Left ventricle myocardium inferior (tissue), 1 donor: Measurements from ENCODE around the gene ACOT13. TPM values are rescaled to one million over a fixed set of nuclear protein-coding genes. Genes with fewer than 3 reads are reported as not detected.
"Not testable (repeated sequence)": the region's sequence is repeated elsewhere in the genome, so short reads cannot be mapped to it uniquely, and the experiment has no call there.

Experiments
- DNase-seq: peaks from one replicate; pipeline ENCODE4 v3.0.0-alpha.2; 2020
- H3K27ac ChIP-seq: fragments of 200-600 bp; replicated peaks from 2 replicates; pipeline ENCODE4 v1.8.0; 2021
- H3K27me3 ChIP-seq: fragments of 200-600 bp; 2 replicates; pipeline ENCODE4 v1.8.0; 2021; ENCODE audit warnings: low read depth
- H3K36me3 ChIP-seq: fragments of 200-600 bp; 2 replicates; pipeline ENCODE4 v1.8.0; 2021
- H3K4me1 ChIP-seq: fragments of 200-600 bp; 2 replicates; pipeline ENCODE4 v1.8.0; 2021
- H3K4me3 ChIP-seq: fragments of 200-600 bp; 2 replicates; pipeline ENCODE4 v1.8.0; 2021; ENCODE audit warnings: mild to moderate bottlenecking, moderate library complexity
- H3K9me3 ChIP-seq: fragments of 200-600 bp; replicated peaks from 2 replicates; pipeline ENCODE4 v1.8.0; 2021
- CTCF ChIP-seq: fragments of 200-600 bp; IDR thresholded peaks from 2 replicates; pipeline ENCODE4 v1.8.0; 2021; ENCODE audit warnings: antibody characterized with exemption, mild to moderate bottlenecking, borderline replicate concordance
- intact Hi-C: fragments of 100-400 bp; cut with micrococcal nuclease; formaldehyde crosslinking; loops from one replicate; pipeline ENCODE4 v1.11.0; 2022
- total RNA-seq: library from RNA; stranded (reverse); fragmentation: NEBNext Ultra II Directional; extraction: Animal tissue kit (Norgen Biotek cat#: 25700); gene quantifications from one replicate; pipeline ENCODE4 v1.2.1, GENCODE V29; 2021
- donor health status: DM: no; HTN: yes; CAD: no; lungs with severe emphysema.

ACOT13 gene
- total RNA-seq, 1 donor from 2014 or later = 59.2 TPM

- peaks cover 10% of the 10 kb centered on the region for H3K27me3 ChIP-seq
- DNase-seq = no peak
- no peaks in the 10 kb centered on the region for H3K9me3 ChIP-seq
- H3K4me1 ChIP-seq = no peaks in the 10 kb centered on the region
- no peak for TF ChIP-seq CTCF
- H3K27ac ChIP-seq = peak overlapping the region; percentile 2
- intact Hi-C loops = no loop called here
- no peaks in the 10 kb centered on the region for H3K36me3 ChIP-seq
- H3K4me3 ChIP-seq = no peak overlapping the region
Observed at GRCh38 chr6:24743944-24744335, 77.1 kb downstream of the ACOT13 start.

- no peak overlapping the region for H3K27ac ChIP-seq
- H3K4me1 ChIP-seq = no peaks in the 10 kb centered on the region
- DNase-seq = no peak
- no peaks in the 10 kb centered on the region for H3K9me3 ChIP-seq
- H3K36me3 ChIP-seq = no peaks in the 10 kb centered on the region
- intact Hi-C loops = no loop called here
- TF ChIP-seq CTCF = no peak
- H3K4me3 ChIP-seq = no peak overlapping the region
- H3K27me3 ChIP-seq = peaks cover 10% of the 10 kb centered on the region
Observed at GRCh38 chr6:24744911-24745310, 78.0 kb downstream of the ACOT13 start.

DNA sequence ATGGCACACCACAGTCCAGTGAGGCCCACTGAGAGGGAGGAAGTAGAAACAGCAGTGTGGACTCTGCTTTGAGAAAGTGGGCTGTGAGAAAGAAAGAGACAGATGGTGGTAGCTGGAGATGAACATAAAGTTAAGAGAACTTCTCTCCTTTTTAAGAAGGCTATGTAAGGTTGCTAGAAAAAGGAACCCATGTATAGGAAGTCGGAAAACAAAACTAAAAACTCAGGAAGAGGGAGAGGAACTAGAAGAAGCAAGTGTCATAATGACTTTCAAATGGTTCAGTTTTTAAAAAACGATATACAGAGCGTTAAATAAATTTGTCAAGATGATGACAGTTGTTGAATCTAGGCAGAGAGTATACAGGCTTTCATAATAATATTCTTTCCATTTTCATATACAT, 82.4 kb downstream of the ACOT13 start:
- Histone ChIP-seq H3K27ac (peak overlapping the region; percentile 41), H3K4me1 (no peaks in the 10 kb centered on the region), H3K27me3 (peaks cover 10% of the 10 kb centered on the region), H3K36me3 (no peaks in the 10 kb centered on the region), H3K9me3 (no peaks in the 10 kb centered on the region), H3K4me3 (no peak overlapping the region)
- intact Hi-C loops = no loop called here
- TF ChIP-seq CTCF = no peak
- DNase-seq = no peak

DNA sequence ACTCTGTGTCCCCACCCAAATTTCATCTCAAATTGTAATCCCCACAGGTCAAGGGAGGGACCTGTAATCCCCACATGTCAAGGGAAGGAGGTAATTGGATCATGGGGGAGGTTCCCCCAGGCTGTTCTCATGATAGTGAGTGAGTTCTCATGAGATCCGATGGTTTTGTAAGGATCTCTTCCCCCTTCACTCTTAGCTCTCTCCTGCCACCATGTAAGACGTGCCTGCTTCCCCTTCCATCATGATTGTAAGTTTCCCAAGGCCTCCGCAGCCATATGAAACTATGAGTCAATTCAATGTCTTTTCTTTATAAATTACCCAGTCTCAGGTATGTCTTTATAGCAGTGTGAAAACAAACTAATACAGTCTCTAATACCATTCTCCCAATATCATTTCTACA, 84.0 kb downstream of the ACOT13 start:
- H3K36me3 ChIP-seq, DNase-seq, H3K27ac ChIP-seq, H3K9me3 ChIP-seq, H3K4me3 ChIP-seq, intact Hi-C loops, H3K27me3 ChIP-seq, H3K4me1 ChIP-seq: not testable (repeated sequence)

DNA sequence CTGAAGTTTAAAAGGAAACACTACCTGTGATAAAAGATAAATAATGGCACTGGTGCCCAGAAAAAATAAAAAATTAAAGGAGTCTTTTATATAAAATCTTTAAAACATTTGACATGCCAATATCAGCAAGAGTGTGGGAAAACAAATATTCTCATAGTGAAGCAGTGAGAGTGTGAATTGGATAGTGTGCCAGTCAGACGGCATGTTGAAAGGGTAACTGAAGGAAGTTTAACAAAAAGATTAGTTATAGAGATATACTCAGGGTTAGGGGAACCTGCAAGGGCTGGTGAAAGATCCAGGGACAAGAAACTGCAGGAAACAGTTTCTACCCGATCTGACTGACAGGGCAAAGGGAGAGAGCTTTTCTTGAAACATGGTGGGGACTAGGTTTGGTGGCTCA, 85.6 kb downstream of the ACOT13 start:
- Histone ChIP-seq H3K4me3 (no peak overlapping the region), H3K27me3 (peaks cover 8% of the 10 kb centered on the region), H3K4me1 (no peaks in the 10 kb centered on the region), H3K27ac (no peak overlapping the region), H3K9me3 (no peaks in the 10 kb centered on the region), H3K36me3 (no peaks in the 10 kb centered on the region)
- no peak for TF ChIP-seq CTCF
- DNase-seq = no peak
- intact Hi-C loops = no loop called here

- no peaks in the 10 kb centered on the region for H3K9me3 ChIP-seq
- intact Hi-C loops = no loop called here
- no peak for TF ChIP-seq CTCF
- no peak overlapping the region for H3K4me3 ChIP-seq
- no peaks in the 10 kb centered on the region for H3K4me1 ChIP-seq
- H3K27ac ChIP-seq = no peak overlapping the region
- no peak for DNase-seq
- H3K27me3 ChIP-seq = peaks cover 2% of the 10 kb centered on the region
- no peaks in the 10 kb centered on the region for H3K36me3 ChIP-seq
Observed at GRCh38 chr6:24752917-24753492, 86.1 kb downstream of the ACOT13 start.
